SJCRH30 (cell line): Measurements from ENCODE around the gene SUSD2. TPM values are rescaled to one million over a fixed set of nuclear protein-coding genes. Genes with fewer than 3 reads are reported as not detected.
"Not testable (repeated sequence)": the region's sequence is repeated elsewhere in the genome, so short reads cannot be mapped to it uniquely, and the experiment has no call there.

Experiments used
- DNase-seq, 2 experiments: peaks; one replicate each; pipeline ENCODE4 v3.0.0-alpha.2; 2015 to 2020
- H3K27ac ChIP-seq: fragments of 250-450 bp; sonication (Bioruptor Pico); 2 replicates; pipeline ENCODE4 v1.5.1; 2020; ENCODE audit warnings: mild to moderate bottlenecking, moderate library complexity
- H3K27me3 ChIP-seq: fragments of 250-450 bp; sonication (Bioruptor Pico); 2 replicates; pipeline ENCODE4 v1.5.1; 2020; ENCODE audit warnings: mild to moderate bottlenecking, moderate library complexity
- H3K36me3 ChIP-seq: fragments of 250-450 bp; sonication (Bioruptor Pico); 2 replicates; pipeline ENCODE4 v1.5.1; 2020; ENCODE audit warnings: mild to moderate bottlenecking, moderate library complexity
- H3K4me1 ChIP-seq: fragments of 250-450 bp; sonication (Bioruptor Pico); 2 replicates; pipeline ENCODE4 v1.5.1; 2020; ENCODE audit warnings: mild to moderate bottlenecking, moderate library complexity
- H3K4me3 ChIP-seq: fragments of 250-450 bp; sonication (Bioruptor Pico); 2 replicates; pipeline ENCODE4 v1.5.1; 2020; ENCODE audit warnings: mild to moderate bottlenecking, moderate library complexity
- H3K9me3 ChIP-seq: fragments of 250-450 bp; sonication (Bioruptor Pico); replicated peaks from 2 replicates; pipeline ENCODE4 v1.5.1; 2020; ENCODE audit warnings: mild to moderate bottlenecking, moderate library complexity
- total RNA-seq: library from RNA; depleted of rRNA; stranded (reverse); fragments of >200 nt; shearing (Covaris generic); gene quantifications from 2 replicates; pipeline ENCODE4 v1.2.3, GENCODE V29; 2014

The SUSD2 gene
- total RNA-seq, 1 experiment from 2014 or later: not detected

GRCh38 chr22:24186352-24186740, 5.1 kb downstream of the SUSD2 start:
- H3K4me1 ChIP-seq: no peaks in the 10 kb centered on the region
- no peaks in the 10 kb centered on the region for H3K9me3 ChIP-seq
- no peaks in the 10 kb centered on the region for H3K36me3 ChIP-seq
- H3K27ac ChIP-seq: no peak overlapping the region
- H3K27me3 ChIP-seq: no peaks in the 10 kb centered on the region
- H3K4me3 ChIP-seq: no peak overlapping the region
- no peak for DNase-seq

- no peak overlapping the region for H3K4me3 ChIP-seq
- H3K36me3 ChIP-seq: no peaks in the 10 kb centered on the region
- no peak overlapping the region for H3K27ac ChIP-seq
- no peaks in the 10 kb centered on the region for H3K27me3 ChIP-seq
- no peaks in the 10 kb centered on the region for H3K9me3 ChIP-seq
- no peak for DNase-seq
- H3K4me1 ChIP-seq: no peaks in the 10 kb centered on the region
Observed at GRCh38 chr22:24186892-24187670, 5.8 kb downstream of the SUSD2 start.

GRCh38 chr22:24187731-24188644, 6.7 kb downstream of the SUSD2 start:
- Histone ChIP-seq H3K4me1 (no peaks in the 10 kb centered on the region), H3K27ac (no peak overlapping the region), H3K9me3 (no peaks in the 10 kb centered on the region), H3K4me3 (no peak overlapping the region), H3K27me3 (no peaks in the 10 kb centered on the region), H3K36me3 (no peaks in the 10 kb centered on the region)
- DNase-seq: peak in 1 of 2 experiments; percentile 2

- Histone ChIP-seq H3K9me3 (no peaks in the 10 kb centered on the region), H3K36me3 (no peaks in the 10 kb centered on the region), H3K27ac (no peak overlapping the region), H3K27me3 (no peaks in the 10 kb centered on the region), H3K4me1 (no peaks in the 10 kb centered on the region), H3K4me3 (no peak overlapping the region)
- no peak for DNase-seq
Observed at GRCh38 chr22:24188705-24189248, 7.5 kb downstream of the SUSD2 start.

GRCh38 chr22:24189249-24190158, 8.2 kb downstream of the SUSD2 start:
- DNase-seq: peak; percentile 59 to 70
- H3K9me3 ChIP-seq: no peaks in the 10 kb centered on the region

GRCh38 chr22:24190159-24190540, 8.9 kb downstream of the SUSD2 start:
- no peak for DNase-seq
- Histone ChIP-seq H3K27me3 (no peaks in the 10 kb centered on the region), H3K4me3 (no peak overlapping the region), H3K36me3 (no peaks in the 10 kb centered on the region), H3K27ac (no peak overlapping the region), H3K4me1 (no peaks in the 10 kb centered on the region), H3K9me3 (no peaks in the 10 kb centered on the region)

More at GRCh38 chr22:24189249-24190158, 8.2 kb downstream of the SUSD2 start:
- Histone ChIP-seq H3K27me3 (no peaks in the 10 kb centered on the region), H3K27ac (no peak overlapping the region), H3K4me1 (no peaks in the 10 kb centered on the region), H3K4me3 (no peak overlapping the region), H3K36me3 (no peaks in the 10 kb centered on the region)

GRCh38 chr22:24190596-24191208, 9.4 kb downstream of the SUSD2 start:
- Histone ChIP-seq H3K9me3 (no peaks in the 10 kb centered on the region), H3K27me3 (no peaks in the 10 kb centered on the region), H3K27ac (no peak overlapping the region), H3K36me3 (no peaks in the 10 kb centered on the region), H3K4me1 (no peaks in the 10 kb centered on the region), H3K4me3 (no peak overlapping the region)
- no peak for DNase-seq

- no peak overlapping the region for H3K4me3 ChIP-seq
- H3K4me1 ChIP-seq: no peaks in the 10 kb centered on the region
- no peaks in the 10 kb centered on the region for H3K27me3 ChIP-seq
- DNase-seq: no peak
- H3K27ac ChIP-seq: no peak overlapping the region
- H3K9me3 ChIP-seq: no peaks in the 10 kb centered on the region
- no peaks in the 10 kb centered on the region for H3K36me3 ChIP-seq
Observed at GRCh38 chr22:24191381-24191841, 10.1 kb downstream of the SUSD2 start.

- H3K9me3 ChIP-seq: no peaks in the 10 kb centered on the region
- no peaks in the 10 kb centered on the region for H3K27me3 ChIP-seq
- H3K36me3 ChIP-seq: no peaks in the 10 kb centered on the region
- no peak overlapping the region for H3K4me3 ChIP-seq
- DNase-seq: no peak
- H3K27ac ChIP-seq: no peak overlapping the region
- H3K4me1 ChIP-seq: no peaks in the 10 kb centered on the region
Observed at GRCh38 chr22:24191893-24192292, 10.6 kb downstream of the SUSD2 start.

GRCh38 chr22:24198682-24199052, 17.4 kb downstream of the SUSD2 start:
- no peak for DNase-seq
- Histone ChIP-seq H3K9me3 (no peaks in the 10 kb centered on the region), H3K27ac (no peak overlapping the region), H3K4me1 (no peaks in the 10 kb centered on the region), H3K4me3 (no peak overlapping the region), H3K27me3 (peaks cover 3% of the 10 kb centered on the region; the same call in 1 of the 2 replicates), H3K36me3 (no peaks in the 10 kb centered on the region)

GRCh38 chr22:24200619-24201212, 19.4 kb downstream of the SUSD2 start:
- no peak overlapping the region for H3K27ac ChIP-seq
- H3K36me3 ChIP-seq: no peaks in the 10 kb centered on the region
- no peak for DNase-seq
- H3K9me3 ChIP-seq: peaks cover 10% of the 10 kb centered on the region; the same call in 1 of the 2 replicates
- H3K4me3 ChIP-seq: no peak overlapping the region
- no peaks in the 10 kb centered on the region for H3K4me1 ChIP-seq
- H3K27me3 ChIP-seq: peaks cover 3% of the 10 kb centered on the region; the same call in 1 of the 2 replicates

GRCh38 chr22:24201681-24202614, 20.7 kb downstream of the SUSD2 start:
- no peaks in the 10 kb centered on the region for H3K36me3 ChIP-seq
- H3K27ac ChIP-seq: no peak overlapping the region
- peaks cover 10% of the 10 kb centered on the region; the same call in 1 of the 2 replicates for H3K9me3 ChIP-seq
- no peaks in the 10 kb centered on the region for H3K4me1 ChIP-seq
- no peak overlapping the region for H3K4me3 ChIP-seq
- peaks cover 3% of the 10 kb centered on the region; the same call in 1 of the 2 replicates for H3K27me3 ChIP-seq
- no peak for DNase-seq

GRCh38 chr22:24203856-24204255, 22.6 kb downstream of the SUSD2 start:
- not testable (repeated sequence) for H3K4me1 ChIP-seq, H3K27ac ChIP-seq, H3K27me3 ChIP-seq, H3K36me3 ChIP-seq, H3K4me3 ChIP-seq, DNase-seq
- H3K9me3 ChIP-seq: peaks cover 10% of the 10 kb centered on the region; the same call in 1 of the 2 replicates
